Measurements from ENCODE around the gene METTL17.
"Not testable (repeated sequence)": the region's sequence is repeated elsewhere in the genome, so short reads cannot be mapped to it uniquely, and the experiment has no call there.

Gene METTL17

DNA sequence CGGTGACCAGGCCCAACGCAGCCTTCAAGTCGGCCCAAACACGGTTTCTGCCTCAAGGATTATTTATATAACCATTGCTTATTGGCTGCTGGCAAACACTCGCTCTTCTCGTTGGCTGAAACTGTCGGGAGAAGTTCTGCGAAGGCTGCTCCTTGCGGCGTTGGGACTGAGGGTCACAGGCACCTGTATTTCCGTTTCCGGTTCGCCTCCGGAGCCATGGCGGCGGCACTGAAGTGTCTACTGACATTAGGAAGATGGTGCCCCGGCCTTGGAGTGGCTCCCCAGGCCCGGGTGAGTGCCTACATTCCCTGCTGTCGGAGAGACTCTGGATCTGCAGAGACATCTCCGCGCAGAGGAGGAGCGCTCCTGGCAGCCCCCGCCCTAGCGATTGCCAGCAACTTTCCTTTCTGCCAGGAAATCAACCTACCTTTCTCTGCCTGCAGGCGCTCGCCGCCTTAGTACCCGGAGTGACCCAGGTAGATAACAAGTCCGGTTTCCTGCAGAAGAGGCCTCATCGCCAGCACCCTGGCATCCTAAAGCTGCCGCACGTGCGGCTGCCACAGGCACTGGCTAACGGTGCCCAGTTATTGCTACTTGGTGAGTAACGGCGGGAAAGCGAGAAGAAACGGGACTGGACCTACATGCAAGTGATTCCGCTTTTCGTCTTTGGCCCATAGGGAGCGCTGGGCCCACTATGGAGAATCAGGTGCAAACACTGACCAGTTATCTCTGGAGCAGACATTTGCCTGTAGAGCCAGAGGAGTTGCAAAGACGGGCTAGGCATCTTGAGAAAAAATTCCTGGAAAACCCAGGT, at the start of gene METTL17:
Gene METTL17 (plus strand): TSS at position 194 of the 814 bp plus-strand sequence. CDS start 23 bp downstream, at position 217.
- peaks cover 37% of the 10 kb centered on the region for H3K36me3 ChIP-seq (ENCODE audit: insufficient read depth, low read length)
- peak within 1 kb of the TSS; percentile 96 for H3K4me2 ChIP-seq (ENCODE audit: low read length)
- H3F3A ChIP-seq (ENCODE audit: insufficient read depth, low read length) = no peaks in the 10 kb centered on the region
- TF ChIP-seq, protein P1, sequence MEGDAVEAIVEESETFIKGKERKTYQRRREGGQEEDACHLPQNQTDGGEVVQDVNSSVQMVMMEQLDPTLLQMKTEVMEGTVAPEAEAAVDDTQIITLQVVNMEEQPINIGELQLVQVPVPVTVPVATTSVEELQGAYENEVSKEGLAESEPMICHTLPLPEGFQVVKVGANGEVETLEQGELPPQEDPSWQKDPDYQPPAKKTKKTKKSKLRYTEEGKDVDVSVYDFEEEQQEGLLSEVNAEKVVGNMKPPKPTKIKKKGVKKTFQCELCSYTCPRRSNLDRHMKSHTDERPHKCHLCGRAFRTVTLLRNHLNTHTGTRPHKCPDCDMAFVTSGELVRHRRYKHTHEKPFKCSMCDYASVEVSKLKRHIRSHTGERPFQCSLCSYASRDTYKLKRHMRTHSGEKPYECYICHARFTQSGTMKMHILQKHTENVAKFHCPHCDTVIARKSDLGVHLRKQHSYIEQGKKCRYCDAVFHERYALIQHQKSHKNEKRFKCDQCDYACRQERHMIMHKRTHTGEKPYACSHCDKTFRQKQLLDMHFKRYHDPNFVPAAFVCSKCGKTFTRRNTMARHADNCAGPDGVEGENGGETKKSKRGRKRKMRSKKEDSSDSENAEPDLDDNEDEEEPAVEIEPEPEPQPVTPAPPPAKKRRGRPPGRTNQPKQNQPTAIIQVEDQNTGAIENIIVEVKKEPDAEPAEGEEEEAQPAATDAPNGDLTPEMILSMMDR (IDR thresholded peaks at IDR 0.05; ENCODE audit: low read length) = peak; percentile 50; the same call in 1 of the 2 replicates
- TF ChIP-seq EZH2 (IDR thresholded peaks at IDR 0.05; ENCODE audit: borderline replicate concordance, low read length) = no peak
- peaks cover 15% of the 10 kb centered on the region for H3K4me1 ChIP-seq (ENCODE audit: insufficient read depth, low read length, severe bottlenecking)
- H3K9ac ChIP-seq (ENCODE audit: low read length) = peak within 1 kb of the TSS; percentile 90
- no peaks in the 10 kb centered on the region for H4K20me1 ChIP-seq (ENCODE audit: insufficient read depth, low read length)
- H3K27ac ChIP-seq (ENCODE audit: low read depth, low read length, poor library complexity, severe bottlenecking) = peak within 1 kb of the TSS; percentile 61
- peaks cover 8% of the 10 kb centered on the region for H3K79me2 ChIP-seq (ENCODE audit: insufficient read depth, low read length)
- no peaks in the 10 kb centered on the region for H3K9me2 ChIP-seq (ENCODE audit: low read depth, low read length)
- peak within 1 kb of the TSS; percentile 96 for H3K4me3 ChIP-seq (ENCODE audit: low read depth, low read length, poor library complexity, severe bottlenecking)
- no peaks in the 10 kb centered on the region for H3K9me3 ChIP-seq (ENCODE audit: low read length)
- H3K27me3 ChIP-seq (ENCODE audit: insufficient read depth, low read length) = no peaks in the 10 kb centered on the region
- H2AFZ ChIP-seq (ENCODE audit: low read length) = peak within 1 kb of the TSS; percentile 92

- not testable (repeated sequence) for H3F3A ChIP-seq (ENCODE audit: insufficient read depth, low read length); H2AFZ ChIP-seq (ENCODE audit: low read length); H4K20me1 ChIP-seq (ENCODE audit: insufficient read depth, low read length); H3K79me2 ChIP-seq (ENCODE audit: insufficient read depth, low read length); H3K9me3 ChIP-seq (ENCODE audit: low read length); H3K4me1 ChIP-seq (ENCODE audit: insufficient read depth, low read length, severe bottlenecking); H3K9ac ChIP-seq (ENCODE audit: low read length); H3K27me3 ChIP-seq (ENCODE audit: insufficient read depth, low read length); H3K27ac ChIP-seq (ENCODE audit: low read depth, low read length, poor library complexity, severe bottlenecking); H3K9me2 ChIP-seq (ENCODE audit: low read depth, low read length); H3K4me3 ChIP-seq (ENCODE audit: low read depth, low read length, poor library complexity, severe bottlenecking); H3K4me2 ChIP-seq (ENCODE audit: low read length); H3K36me3 ChIP-seq (ENCODE audit: insufficient read depth, low read length)
Measured at GRCh38 chr14:20945146-20945545, 44.6 kb upstream of the METTL17 start.

DNA sequence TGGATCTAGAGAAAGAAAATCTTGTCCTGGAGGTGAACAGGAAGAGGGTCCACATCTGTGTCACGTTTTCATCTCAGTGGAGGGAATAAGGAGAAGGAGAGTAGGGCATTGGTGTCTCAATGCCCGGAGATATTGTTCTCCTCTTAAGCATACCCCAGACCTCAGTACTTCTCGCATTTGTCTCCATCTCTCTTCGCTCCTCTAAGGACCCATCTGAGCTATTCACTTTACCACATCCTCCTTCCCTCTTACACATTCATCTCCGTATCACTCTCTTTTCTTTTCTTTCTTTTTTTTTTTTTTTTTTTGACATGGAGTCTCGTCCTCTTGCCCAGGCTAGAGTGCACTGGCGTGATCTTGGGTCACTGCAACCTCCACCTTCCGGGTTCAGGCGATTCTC, 43.1 kb upstream of the METTL17 start:
- H3K4me2 ChIP-seq (ENCODE audit: low read length); H3K9me2 ChIP-seq (ENCODE audit: low read depth, low read length); H4K20me1 ChIP-seq (ENCODE audit: insufficient read depth, low read length); H3K4me3 ChIP-seq (ENCODE audit: low read depth, low read length, poor library complexity, severe bottlenecking); H3K4me1 ChIP-seq (ENCODE audit: insufficient read depth, low read length, severe bottlenecking); H3K79me2 ChIP-seq (ENCODE audit: insufficient read depth, low read length); H3K9ac ChIP-seq (ENCODE audit: low read length); H3K9me3 ChIP-seq (ENCODE audit: low read length); H3K36me3 ChIP-seq (ENCODE audit: insufficient read depth, low read length); H3K27ac ChIP-seq (ENCODE audit: low read depth, low read length, poor library complexity, severe bottlenecking); H3F3A ChIP-seq (ENCODE audit: insufficient read depth, low read length); H2AFZ ChIP-seq (ENCODE audit: low read length): not testable (repeated sequence)
- peaks cover 12% of the 10 kb centered on the region; the same call in 1 of the 2 replicates for H3K27me3 ChIP-seq (ENCODE audit: insufficient read depth, low read length)

DNA sequence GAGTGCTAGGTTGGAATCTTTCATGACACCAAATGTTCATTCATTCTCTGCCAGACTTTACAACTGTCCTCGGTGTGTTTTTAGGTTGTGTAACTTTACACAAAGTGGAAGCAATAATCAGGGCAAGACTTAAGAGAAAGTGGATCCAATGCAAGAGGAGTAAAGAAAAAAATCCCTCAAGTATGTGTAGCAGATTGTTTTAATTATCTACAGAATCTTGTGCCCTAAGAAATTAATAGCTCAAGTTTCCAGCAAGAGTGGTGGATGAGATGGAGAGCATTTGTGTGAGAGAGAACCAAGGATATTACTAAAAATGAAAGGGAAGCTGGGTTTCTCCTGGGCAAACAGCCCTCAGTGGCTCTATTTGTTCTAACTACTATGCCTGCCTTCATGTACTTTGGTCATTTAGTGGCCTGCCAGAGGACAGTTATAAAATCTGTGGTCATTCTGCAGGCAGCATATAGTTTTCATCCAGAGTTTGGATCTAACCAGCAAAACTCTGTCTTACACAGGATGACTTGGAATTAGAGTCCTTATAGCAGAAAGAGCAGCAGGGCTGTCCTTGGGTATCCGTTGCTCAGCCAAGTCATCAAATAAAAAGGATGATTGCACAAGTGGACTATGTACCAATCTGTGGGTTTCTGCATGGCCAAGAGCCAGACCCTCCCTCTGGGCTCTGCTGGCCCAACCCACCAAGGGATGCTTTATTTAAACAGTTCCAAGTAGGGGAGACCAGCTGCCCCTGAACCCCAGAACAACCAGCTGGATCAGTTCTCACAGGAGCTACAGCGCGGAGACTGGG, 34.8 kb upstream of the METTL17 start, which contains the start of gene RNASE2:
Gene RNASE2 (plus strand): TSS at position 752 of the 802 bp plus-strand sequence. CDS start 285 bp downstream, outside the sequence.
- not testable (repeated sequence) for H3K27me3 ChIP-seq (ENCODE audit: insufficient read depth, low read length)

GRCh38 chr14:20955538-20955873, 34.3 kb upstream of the METTL17 start:
- not testable (repeated sequence) for H3K27ac ChIP-seq (ENCODE audit: low read depth, low read length, poor library complexity, severe bottlenecking); H3K4me2 ChIP-seq (ENCODE audit: low read length); H3K9ac ChIP-seq (ENCODE audit: low read length); H3K27me3 ChIP-seq (ENCODE audit: insufficient read depth, low read length); H3K4me1 ChIP-seq (ENCODE audit: insufficient read depth, low read length, severe bottlenecking); H4K20me1 ChIP-seq (ENCODE audit: insufficient read depth, low read length); H3K9me2 ChIP-seq (ENCODE audit: low read depth, low read length); H3F3A ChIP-seq (ENCODE audit: insufficient read depth, low read length); H3K4me3 ChIP-seq (ENCODE audit: low read depth, low read length, poor library complexity, severe bottlenecking); H2AFZ ChIP-seq (ENCODE audit: low read length); H3K79me2 ChIP-seq (ENCODE audit: insufficient read depth, low read length); H3K36me3 ChIP-seq (ENCODE audit: insufficient read depth, low read length); H3K9me3 ChIP-seq (ENCODE audit: low read length)

More for the DNA sequence above, 34.8 kb upstream of the METTL17 start, which contains the start of gene RNASE2:
- H3K9ac ChIP-seq (ENCODE audit: low read length); H3K36me3 ChIP-seq (ENCODE audit: insufficient read depth, low read length); H2AFZ ChIP-seq (ENCODE audit: low read length); H3K9me3 ChIP-seq (ENCODE audit: low read length); H3K4me1 ChIP-seq (ENCODE audit: insufficient read depth, low read length, severe bottlenecking); H3F3A ChIP-seq (ENCODE audit: insufficient read depth, low read length); H3K4me3 ChIP-seq (ENCODE audit: low read depth, low read length, poor library complexity, severe bottlenecking); H3K79me2 ChIP-seq (ENCODE audit: insufficient read depth, low read length); H4K20me1 ChIP-seq (ENCODE audit: insufficient read depth, low read length); H3K9me2 ChIP-seq (ENCODE audit: low read depth, low read length); H3K27ac ChIP-seq (ENCODE audit: low read depth, low read length, poor library complexity, severe bottlenecking); H3K4me2 ChIP-seq (ENCODE audit: low read length): not testable (repeated sequence)
